Ovary (tissue), 3 donors: Measurements from ENCODE around the gene CFDP1.

ENCODE experiments used
- CTCF ChIP-seq, 3 donors: fragments of 450-650 bp in 2 of 3; fragments of 200-600 bp in 1 of 3; IDR thresholded peaks; one replicate each; pipeline versions ENCODE4 v1.5.1 to v1.8.0; 2016 to 2022; ENCODE audit warnings: antibody characterized with exemption in 3 of 3, mild to moderate bottlenecking in 1 of 3
- EP300 ChIP-seq: sonication (generic); formaldehyde crosslinking; IDR thresholded peaks from one replicate; pipeline ENCODE4 v1.6.1; 2017; ENCODE audit warnings: antibody characterized with exemption
- donor health status: DM: no; HTN: no; CAD: no.

DNA sequence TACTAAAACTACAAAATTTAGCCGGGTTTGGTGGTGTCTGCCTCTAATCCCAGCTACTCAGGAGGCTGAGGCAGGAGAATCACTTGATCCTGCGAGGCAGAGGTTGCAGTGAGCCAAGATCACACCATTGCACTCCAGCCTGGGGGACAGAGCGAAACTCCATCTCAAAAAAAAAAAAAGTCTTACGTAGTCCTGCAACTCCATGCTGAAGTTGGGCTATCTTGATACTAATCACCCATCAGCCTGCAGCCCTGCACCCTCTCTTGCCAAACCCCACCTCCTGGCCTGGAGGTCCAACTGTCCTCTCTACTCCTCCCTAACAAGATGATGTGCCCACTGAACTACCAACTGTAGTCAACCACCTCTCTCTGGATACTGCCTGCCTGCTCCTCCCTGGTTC lies 26.4 kb upstream of the CFDP1 start:
- no peak for TF ChIP-seq EP300
- TF ChIP-seq CTCF (IDR thresholded peaks at IDR 0.05), result no peak
